HG03060 (cell line): ENCODE data around the gene CDK5RAP2.
"Not testable (repeated sequence)": the region's sequence is repeated elsewhere in the genome, so short reads cannot be mapped to it uniquely, and the experiment has no call there.

ENCODE experiments used
- ATAC-seq: cut with Tn5 transposase; IDR thresholded peaks from one replicate; pipeline ENCODE4 v1.9.1; 2021; ENCODE audit warnings: low read depth, moderate number of reproducible peaks; ENCODE audit not compliant: unreplicated experiment

Gene CDK5RAP2

GRCh38 chr9:120552210-120552704 is 27.7 kb downstream of the CDK5RAP2 start:
- ATAC-seq = not testable (repeated sequence)

- ATAC-seq = no peak
Observed at GRCh38 chr9:120545701-120546550, 34.0 kb downstream of the CDK5RAP2 start.

GRCh38 chr9:120544441-120544840 is 35.5 kb downstream of the CDK5RAP2 start:
- ATAC-seq = no peak

GRCh38 chr9:120542701-120543490 is 37.1 kb downstream of the CDK5RAP2 start:
- no peak for ATAC-seq

- no peak for ATAC-seq
Observed at GRCh38 chr9:120541921-120542320, 38.0 kb downstream of the CDK5RAP2 start.

- no peak for ATAC-seq
Observed at GRCh38 chr9:120539951-120540350, 40.0 kb downstream of the CDK5RAP2 start.

GRCh38 chr9:120538339-120538738 is 41.6 kb downstream of the CDK5RAP2 start:
- no peak for ATAC-seq

- ATAC-seq = no peak
Observed at GRCh38 chr9:120536949-120537640, 42.9 kb downstream of the CDK5RAP2 start.

GRCh38 chr9:120536094-120536493 is 43.9 kb downstream of the CDK5RAP2 start:
- no peak for ATAC-seq

- ATAC-seq = no peak
Observed at GRCh38 chr9:120534266-120534665, 45.7 kb downstream of the CDK5RAP2 start.

GRCh38 chr9:120532891-120533290 is 47.1 kb downstream of the CDK5RAP2 start:
- ATAC-seq = no peak

- no peak for ATAC-seq
Observed at GRCh38 chr9:120532475-120532874, 47.5 kb downstream of the CDK5RAP2 start.

- no peak for ATAC-seq
Observed at GRCh38 chr9:120531683-120532300, 48.2 kb downstream of the CDK5RAP2 start.

GRCh38 chr9:120530220-120530832 is 49.6 kb downstream of the CDK5RAP2 start:
- not testable (repeated sequence) for ATAC-seq

- ATAC-seq = no peak
Observed at GRCh38 chr9:120528829-120529228, 51.1 kb downstream of the CDK5RAP2 start.

- no peak for ATAC-seq
Observed at GRCh38 chr9:120528327-120528726, 51.6 kb downstream of the CDK5RAP2 start.

- ATAC-seq = no peak
Observed at GRCh38 chr9:120526534-120526933, 53.4 kb downstream of the CDK5RAP2 start.

GRCh38 chr9:120524863-120525262 is 55.1 kb downstream of the CDK5RAP2 start:
- no peak for ATAC-seq

- no peak for ATAC-seq
Observed at GRCh38 chr9:120524038-120524437, 55.9 kb downstream of the CDK5RAP2 start.

GRCh38 chr9:120522558-120522957 is 57.4 kb downstream of the CDK5RAP2 start:
- no peak for ATAC-seq
